ENCODE results near the gene ADGRD1.

ADGRD1 gene

DNA sequence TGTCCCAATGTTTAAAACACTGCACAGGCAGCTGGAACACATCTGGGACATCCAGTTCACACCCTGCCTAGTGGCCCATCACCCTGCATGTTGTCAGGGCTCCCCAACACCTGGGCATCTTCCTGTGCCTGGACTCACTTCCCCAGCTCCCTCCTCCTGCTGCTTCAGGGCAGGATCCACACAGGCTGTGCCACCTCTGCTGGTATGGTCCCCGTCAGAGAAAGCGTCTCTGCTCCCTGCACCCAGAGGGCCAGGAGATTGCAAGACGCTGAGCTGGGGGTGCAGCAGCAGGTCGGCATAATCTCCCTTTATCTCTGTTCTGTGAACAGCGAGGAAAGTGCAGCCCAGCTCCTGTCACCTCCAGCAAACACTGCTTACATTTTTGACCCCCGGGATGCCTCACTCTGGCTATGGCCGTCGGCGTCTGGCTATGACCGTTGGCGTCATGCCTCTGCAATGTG, 124.3 kb downstream of the ADGRD1 start:
- DNase-seq, result no peak

DNA sequence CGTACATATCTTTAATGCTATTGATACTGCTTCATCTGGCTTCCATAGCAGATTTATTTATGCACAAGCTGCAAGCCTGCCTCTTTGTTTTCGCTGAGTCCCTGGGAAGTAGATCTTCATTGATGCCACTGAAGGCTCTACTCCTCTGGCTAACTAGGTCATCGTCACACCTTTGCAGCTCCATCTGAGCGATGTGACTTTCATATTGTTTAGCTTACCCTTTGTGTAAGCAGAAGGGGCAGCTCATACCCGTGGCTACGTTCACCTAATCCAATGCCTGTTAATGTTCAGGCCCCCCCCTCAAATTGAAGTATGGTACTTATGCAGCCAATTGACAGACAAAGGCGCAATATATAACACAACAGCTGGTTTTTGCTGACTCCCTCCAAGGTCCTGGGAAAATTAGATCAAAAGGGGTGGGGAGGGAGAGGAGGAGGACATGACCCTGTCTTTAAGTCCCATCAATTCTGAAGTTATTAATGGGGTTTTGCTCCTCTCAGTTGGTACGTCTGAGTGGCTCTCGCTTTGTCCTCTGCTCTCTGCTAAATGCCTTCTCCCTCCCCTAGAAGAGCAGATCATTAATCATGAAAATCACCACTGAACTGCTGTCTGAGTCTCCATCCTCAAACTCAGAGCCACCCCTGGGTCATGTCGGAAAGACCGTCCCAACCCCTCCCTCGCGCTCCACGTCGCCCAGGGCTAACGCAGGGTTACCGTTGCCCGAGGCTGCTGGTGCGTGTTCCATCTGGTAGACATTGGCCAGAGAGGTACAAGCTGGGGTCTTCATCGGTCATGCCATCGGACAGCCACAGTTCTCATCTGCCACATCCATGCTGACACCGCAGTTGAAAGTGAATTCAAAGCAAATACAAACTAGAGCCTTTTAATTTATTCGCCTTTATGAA, 128.8 kb downstream of the ADGRD1 start:
- DNase-seq, result no peak

DNA sequence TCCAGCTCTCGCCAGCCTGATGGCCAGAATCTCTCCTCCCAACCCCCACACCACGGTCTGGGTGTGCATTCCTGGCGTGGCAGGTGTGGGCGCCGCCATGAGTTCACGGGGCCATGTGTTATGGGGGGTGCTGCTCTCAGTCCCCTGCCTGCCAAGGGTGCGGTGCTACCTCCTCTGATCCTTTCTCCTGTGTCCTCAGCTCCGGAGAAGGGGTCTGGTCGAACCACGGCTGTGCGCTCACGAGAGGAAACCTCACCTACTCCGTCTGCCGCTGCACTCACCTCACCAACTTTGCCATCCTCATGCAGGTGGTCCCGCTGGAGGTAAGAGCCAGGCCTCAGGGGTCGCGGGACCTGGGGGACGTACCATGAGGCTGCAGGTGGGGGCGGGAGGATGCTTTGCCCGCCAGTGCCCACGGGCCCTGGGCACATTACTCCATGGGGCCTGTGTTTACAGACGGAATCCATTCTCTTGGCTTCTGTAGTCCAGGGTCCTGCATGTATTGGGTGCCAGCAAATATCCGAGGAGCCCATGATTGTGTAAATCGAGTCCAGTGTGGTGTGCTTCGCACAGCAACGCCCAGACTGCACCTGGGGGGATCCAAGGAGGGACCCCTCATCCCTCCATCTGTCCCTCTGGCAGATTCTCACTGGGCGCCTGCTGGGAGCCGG, 130.8 kb downstream of the ADGRD1 start:
- no peak for DNase-seq

DNA sequence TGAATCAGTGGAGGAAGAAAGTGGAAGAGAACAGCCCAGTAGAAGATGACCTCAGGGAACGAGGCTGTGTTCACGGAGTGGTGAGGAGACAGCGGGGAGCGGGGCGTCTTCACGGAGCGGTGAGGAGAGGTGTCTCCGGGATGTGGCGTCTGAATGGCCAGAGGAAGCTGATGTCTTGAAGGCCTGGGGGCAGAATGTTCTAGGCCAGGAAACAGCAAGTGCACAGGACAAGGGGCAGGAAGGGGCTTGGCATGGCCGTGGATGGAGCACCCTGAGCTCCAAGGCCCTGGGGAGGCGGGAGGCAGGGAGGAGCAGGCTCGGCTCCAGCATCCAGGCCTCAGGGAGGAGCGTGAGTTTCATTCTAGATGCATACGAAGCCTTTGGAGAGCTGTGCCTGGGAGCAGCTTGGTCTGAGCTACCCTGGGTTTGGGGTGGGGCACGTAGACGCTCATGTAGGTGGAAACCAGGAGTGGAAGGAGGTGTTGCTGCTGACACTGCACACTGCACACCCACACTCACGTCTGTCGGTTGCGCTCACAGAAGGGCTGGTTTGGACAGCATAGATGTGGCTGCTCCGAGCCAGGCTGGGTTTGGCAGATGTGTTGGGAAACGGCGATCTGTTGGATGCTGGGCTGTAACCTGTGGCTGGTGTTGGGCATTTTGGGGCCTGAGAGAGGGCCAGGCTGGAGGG, 131.6 kb downstream of the ADGRD1 start:
- DNase-seq, result no peak

DNA sequence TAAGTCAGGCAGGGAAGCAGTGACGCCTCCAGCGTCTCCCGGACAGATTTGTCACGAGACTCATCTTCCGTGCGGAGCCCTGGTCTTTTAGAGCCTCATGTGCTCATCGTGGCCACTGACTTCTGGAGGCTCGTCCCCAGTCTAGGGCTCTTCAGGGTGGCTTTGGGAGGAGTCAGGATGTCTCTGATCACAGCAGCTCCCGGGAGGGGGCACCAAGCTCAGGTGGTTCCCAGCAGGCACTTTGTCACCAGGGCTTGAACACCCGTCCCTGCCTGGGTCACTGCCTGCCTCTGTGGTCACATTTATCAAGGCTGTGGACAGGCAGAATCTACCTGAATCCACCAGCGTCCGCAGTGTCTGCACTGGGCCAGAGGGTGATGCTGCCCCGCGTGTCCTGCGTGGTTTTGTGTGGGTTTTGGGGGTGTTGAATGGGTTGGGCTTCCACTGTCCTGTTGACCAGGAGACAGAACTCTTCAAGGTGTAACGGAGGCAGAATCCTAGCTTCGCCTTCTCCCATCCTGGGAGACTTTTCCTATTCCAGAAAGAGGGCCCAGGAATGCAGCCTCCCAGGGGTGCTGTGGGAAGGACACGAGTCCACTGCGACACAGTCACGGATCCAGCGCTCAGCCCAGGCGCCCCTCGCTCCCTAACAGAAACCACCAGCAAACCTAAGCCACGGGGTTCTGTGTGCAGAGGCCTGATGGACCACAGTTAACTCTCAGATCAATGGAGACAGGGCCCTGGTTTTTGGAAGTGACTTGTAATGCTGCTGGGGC, 132.3 kb downstream of the ADGRD1 start:
- DNase-seq, result no peak

DNA sequence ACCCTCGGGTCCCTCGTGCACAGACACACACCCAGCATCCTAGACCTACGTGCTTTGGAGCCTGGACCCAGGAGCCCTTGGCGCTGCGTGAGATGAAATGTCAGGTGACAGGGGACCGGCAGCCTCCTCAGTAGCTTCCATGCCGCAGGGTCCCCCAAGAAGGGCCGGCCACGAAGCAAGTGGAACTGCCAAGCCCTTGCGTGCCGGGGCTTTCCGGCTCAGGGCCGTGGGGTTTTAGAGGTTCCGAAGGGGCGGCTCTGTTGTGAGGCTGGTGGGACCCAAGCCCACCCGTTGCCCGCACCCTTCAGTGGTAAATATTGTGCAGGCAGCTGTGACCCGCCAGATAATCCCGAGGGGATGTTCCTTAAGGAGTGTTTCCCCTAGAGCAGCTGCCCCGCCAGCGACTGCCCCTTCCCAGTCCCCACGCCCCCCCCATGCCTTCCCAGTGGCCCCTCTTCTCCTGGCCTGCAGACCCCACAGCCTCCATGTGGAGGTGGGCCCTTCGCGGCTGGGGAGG, 133.7 kb downstream of the ADGRD1 start:
- DNase-seq, result no peak

DNA sequence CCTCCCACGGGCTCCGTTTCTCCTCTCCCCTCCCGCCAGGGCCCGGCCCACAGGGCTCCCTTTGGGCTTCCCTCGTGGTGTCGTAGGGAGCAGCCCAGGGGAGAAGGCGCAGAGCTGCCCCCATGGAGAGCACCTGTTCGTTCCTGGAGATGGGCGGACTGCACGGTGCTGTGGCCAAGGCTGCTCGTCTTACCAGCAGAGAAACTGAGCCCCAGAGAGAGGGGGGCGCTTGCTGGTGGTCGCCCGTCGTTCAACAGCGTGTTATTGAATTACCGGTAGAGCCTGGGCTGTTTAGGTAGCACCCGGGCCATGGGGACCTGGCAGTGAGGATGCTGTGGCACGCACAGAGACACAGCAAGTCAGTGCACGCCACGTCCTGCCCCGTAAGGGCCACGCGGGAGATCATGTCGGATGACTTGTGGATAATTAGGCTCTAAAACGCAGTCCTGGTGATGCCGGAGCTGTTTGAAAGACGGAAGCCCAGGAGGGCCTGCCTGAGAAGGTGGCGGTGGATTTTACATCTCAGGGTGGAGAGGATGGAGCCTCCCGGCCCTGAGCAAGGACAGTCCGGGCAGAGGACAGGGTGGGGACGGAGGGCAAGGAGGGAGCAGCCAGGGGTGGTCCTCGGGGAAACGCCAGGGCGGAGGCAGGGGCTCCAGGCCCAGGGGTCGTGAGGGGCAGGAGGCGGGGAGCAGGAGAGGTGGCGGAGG, 134.4 kb downstream of the ADGRD1 start:
- no peak for DNase-seq

DNA sequence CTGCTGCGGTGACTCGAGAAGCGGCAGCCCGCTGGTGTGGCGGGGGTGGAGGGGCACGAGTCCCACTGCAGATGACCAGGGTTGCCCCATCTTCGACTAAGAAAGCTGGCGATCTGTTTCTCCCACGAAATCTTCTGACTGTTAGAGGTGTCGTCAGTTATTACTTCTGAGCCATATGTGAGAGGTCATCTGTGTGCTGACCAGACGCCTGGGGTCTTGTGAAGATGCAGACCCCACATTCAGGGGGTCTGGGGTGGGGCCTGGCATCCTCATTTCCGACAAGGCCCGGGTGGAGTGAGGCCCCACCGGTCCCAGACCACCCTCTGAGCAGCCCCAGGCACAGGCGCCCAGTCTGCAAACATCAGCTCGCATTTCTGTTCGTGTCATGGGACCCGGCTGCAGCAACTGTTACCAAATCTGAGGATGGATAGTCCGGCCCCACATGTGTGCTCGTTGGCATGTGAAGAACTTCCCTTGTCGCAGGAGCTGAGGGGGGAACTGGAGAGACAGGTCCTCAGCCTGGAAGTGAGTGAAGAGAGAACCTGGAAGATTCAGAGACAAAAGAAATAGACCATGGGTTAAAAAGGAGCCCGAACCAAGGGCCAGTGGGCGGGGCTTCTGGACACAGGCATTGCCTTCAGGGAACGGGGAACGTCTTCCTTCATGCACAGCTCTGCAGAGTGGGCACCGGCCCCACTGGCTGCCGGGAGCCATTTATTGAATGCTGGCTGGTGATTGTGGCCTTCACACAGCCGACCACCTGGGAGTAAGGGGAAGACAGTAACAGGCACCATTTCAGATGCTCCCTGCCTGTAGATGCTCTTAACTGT, 135.2 kb downstream of the ADGRD1 start:
- DNase-seq, result no peak

DNA sequence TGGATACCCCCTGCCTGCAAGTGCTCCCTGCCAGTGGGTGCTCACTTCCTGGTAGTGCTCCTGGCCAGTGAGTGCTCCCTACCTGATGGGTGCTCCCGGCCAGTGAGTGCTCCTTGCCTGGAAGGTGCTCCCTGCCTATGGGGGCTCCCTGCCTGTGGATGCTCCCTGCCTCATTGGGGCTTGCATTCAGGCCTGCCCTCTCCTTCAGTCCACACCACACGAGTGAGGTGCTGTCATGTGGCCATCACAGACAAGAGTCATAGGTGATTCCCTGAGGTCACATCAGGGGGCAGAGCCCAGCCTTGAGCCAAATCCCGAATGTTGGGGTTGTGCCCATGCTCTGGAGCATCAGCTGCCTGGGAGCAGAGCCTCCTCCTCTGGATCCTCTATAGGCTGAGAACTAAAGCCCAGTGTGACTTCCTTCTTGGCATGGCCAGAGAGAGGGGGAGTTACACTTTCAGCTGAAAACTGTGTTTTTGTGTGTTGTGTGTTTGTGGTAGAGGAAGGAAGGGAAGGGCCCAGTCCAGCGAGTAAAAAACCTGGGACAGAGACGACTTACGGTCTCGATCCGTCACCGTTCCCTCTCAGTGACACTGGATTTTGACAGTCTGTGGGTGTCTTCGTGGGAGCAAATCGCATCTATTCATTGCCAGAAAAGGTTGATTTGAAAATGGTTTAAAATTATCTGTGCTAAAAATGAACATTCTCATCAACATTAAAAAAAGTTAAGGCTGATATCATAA, 136.0 kb downstream of the ADGRD1 start:
- no peak for DNase-seq

DNA sequence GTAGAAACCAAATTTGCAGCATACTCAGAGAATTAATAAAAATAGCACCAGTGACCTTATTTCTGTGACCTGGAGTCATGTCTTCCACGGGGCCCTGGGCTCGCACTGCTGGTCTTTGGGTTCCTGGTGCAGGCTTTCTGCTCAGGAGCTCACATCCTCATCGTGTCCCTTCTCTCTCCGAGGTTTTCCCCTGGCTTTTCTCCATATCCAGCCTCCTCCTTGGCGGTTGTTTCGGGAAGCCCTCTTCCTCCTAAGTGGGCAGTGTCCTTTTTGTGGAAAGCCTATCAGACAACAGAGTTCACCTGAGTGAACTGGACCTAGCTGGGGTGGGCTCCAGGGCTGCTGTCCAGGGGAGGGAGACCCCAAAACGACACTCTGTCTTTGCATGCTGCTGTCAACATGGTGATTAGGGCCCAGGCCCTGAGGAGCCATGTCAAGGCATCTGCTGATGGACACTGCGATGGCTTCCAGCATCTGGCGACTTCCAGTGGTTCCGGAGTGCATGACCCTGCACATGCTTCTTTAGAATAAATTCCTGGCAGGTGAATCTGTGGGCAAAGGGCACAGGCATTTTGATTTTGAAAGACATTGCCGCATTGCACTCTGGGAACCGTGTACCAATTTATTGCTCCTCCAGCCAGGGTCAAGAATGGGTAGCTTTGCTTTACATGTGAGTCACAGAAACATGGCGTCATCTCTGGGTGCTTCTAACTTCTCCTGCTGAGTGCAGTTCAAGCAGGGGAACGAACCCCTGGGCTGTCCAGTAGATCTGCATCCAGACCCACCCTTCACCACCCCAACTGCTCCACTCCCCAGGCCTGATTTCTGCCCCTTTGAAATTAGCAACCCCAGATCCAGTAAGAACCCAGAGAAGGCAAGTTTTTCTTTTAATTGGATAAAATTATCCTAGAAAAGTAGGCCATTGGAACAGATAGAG, 136.8 kb downstream of the ADGRD1 start:
- no peak for DNase-seq

DNA sequence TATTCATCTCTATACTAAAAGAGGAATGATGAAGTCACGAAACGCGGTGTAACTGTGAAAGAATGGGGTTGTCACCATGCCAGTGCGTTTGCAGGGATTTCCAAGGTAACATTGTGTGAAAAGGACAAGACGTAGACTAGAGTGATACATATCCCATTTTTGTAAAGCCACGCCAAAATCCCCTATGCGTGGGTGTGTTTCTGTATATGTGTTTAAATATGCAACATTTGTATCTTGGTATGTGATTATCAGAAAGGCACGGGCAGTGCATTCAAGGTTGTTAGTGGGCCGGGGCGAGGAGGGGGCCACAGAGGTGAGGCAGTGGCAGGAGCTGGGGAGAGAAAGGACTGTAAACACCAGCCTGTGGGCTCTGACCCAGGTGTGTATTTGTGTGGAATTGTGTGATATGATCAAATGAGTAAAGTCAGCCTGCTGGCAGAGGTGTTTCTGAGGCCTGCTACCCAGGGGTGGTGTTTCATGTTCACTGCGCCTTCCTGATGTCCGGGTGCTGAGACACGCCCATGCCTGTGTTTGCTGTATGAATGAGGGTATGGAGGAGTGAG, 137.8 kb downstream of the ADGRD1 start:
- DNase-seq, result no peak

DNA sequence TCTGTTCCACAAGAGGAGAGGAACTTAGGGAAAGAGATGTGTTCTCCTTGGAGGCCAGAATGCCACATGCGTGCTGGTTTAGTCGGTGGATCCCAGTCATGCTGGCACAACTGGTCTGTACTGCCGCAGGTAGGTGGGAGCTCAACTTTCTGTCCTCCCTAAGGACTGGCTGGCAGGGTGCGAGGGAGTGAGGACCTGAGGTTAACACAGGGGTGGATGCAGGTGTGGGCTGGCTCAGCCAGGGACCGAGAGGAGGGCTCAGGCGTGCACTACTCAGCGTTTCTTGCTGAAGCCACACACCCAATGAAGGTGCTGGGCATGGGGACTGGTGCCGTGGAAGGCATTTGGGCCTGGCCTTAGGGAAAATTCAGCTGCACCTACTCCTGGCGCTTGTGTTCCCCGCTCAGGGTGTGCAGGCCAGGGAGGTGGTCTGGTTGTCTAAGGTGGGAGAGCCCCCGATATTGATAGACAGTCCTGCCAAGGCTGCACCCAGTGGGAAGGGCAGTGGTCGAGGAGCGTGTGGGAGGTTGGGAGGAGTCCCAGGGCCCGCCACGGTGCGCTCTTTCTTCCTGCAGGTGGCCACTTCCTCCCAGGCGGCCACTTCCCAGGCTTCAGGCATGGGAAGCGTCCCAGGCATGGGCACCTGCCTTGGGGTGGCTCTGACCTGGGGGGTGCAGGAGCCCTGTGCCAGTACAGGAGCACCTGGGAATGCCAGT, 138.4 kb downstream of the ADGRD1 start:
- no peak for DNase-seq

DNA sequence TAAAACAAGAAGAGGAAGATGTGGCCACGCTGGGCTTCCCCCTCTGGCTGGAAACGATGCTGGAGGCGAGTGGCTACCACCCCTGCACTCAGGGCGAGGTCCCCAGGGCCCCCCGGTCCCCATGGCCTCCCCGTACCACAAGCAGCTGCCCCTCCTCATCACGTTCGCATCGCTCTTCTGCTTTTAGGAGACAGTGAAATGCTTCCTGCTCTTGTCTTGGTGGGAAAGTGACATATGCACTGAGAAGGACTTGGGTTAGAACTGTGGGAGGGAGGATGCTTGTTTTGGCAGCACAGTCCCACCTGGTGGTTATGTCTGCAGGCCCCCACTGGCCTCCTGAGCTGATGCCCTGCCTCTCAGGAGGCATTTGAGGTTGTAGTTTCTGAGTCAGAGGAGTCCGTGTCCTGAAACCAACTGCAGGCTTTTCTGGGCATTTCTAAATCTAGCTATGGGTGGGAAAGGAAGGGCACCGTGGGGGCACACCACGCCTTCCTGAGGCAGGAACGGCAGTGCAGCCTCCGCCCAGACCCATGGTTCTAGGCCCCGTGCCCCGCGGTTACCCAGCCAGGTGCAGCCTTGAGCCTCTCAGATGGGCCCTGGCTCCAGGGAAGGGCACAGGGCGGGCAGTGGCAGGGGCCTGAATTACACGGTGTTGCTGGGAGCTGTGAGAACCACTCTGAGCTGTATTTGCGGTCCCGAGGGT, 139.3 kb downstream of the ADGRD1 start:
- DNase-seq, result no peak

DNA sequence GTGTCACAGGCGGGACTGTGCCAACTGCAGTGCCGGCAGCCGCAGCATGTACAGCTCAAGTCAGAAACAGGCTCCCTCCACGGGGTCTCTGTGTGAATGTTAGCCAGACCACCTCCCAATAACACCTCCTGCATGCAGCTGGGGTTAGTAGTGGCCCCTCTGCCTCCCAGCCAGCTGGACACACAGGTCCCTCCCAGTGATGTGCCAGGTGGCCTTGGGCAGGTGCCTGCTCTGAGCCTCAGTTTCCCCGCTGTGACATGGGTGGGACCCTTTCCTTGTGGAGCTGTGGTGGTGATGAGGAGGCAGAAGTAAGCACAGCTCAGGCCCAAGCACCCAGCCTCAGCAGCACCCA, 139.9 kb downstream of the ADGRD1 start:
- DNase-seq, result no peak

DNA sequence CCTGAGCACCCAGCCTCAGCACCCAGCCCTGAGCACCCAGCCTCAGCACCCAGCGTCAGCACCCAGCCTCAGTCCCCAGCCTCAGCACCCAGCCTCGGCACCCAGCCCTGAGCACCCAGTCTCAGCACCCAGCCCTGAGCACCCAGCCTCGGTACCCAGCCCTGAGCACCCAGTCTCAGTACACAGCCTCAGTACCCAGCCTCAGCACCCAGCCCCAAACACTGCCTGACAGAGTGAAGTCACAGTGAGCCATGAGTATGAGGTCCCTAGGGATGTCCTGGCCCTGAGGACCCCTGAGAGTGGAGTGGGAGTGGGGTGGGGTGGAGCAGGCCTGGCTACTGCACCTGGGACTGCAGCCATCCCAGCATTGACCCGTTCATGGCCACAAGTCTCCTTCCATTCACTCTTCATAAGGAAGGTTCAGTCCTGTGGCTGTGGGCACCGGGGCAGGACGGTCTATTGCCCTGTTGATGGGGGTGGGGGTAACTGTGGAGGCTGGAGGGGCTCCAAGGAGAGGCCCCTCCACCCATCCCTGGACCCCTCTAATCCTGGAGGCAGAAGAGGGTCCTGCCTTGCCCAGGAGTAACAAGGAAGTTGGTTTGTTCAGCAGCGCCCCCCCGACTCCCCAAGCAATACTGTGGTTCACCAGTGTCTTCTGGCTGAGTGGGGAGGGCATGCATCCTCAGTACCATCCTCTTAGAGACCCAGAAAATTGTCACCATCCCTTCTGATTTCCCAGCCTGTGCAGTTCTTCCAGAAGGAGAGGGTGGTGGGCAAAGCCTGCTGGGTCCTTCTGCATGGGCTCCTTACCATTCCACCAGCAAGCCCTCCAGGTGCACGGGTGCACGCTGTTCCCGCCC, 140.5 kb downstream of the ADGRD1 start:
- DNase-seq, result no peak
